B cell (primary cell): ENCODE data around the gene TSPAN17. TPM values are rescaled to one million over a fixed set of nuclear protein-coding genes. Genes with fewer than 3 reads are reported as not detected.

Source experiments
- ATAC-seq: fragments of 200-7000 bp; cut with Tn5 transposase; one replicate; pipeline ENCODE4 v1.10.0; 2021; ENCODE audit warnings: low read depth, mild to moderate bottlenecking, moderate number of reproducible peaks, moderate library complexity
- CTCF ChIA-PET: fragments of 350-600 bp; sonication (Branson Sonifier 250); formaldehyde crosslinking; loops from one replicate; lab custom pipeline; 2021; ENCODE audit warnings: antibody characterized with exemption, inconsistent platforms; lab: Charles Lee
- POLR2A ChIA-PET: fragments of 350-600 bp; sonication (Branson Sonifier 250); formaldehyde crosslinking; loops from one replicate; lab custom pipeline; 2021; ENCODE audit warnings: antibody characterized with exemption; lab: Charles Lee
- DNase-seq: peaks from one replicate; pipeline ENCODE4 v3.0.0; 2013
- H2AFZ ChIP-seq: 2 replicates; pipeline ENCODE4 v1.6.1; 2012; ENCODE audit warnings: mild to moderate bottlenecking, low read depth, low read length; ENCODE audit not compliant: insufficient read depth, poor library complexity, severe bottlenecking
- H3K27ac ChIP-seq, 2 donors: 1 replicate in 1 of 2; 2 replicates in 1 of 2; pipeline ENCODE4 v1.5.1; 2012 to 2013; ENCODE audit warnings: low read length in 2 of 2, mild to moderate bottlenecking in 2 of 2, moderate library complexity in 1 of 2
- H3K27me3 ChIP-seq, 4 experiments: fragments of 200-600 bp in 1 of 4; sonication (generic) in 1 of 4; replicated peaks in 1 of 4; 1 replicate in 2 of 4; 2 replicates in 2 of 4; pipeline versions ENCODE4 v1.6.1 to v1.7.0; 2013 to 2016; ENCODE audit warnings: low read length in 3 of 4, mild to moderate bottlenecking in 2 of 4, mixed read lengths in 1 of 4, moderate library complexity in 1 of 4; ENCODE audit not compliant: insufficient read depth in 4 of 4, control insufficient read depth in 3 of 4; ENCODE audit errors: control extremely low read depth in 1 of 4
- H3K36me3 ChIP-seq, 2 experiments: replicated peaks in 1 of 2; 1 replicate in 1 of 2; 2 replicates in 1 of 2; pipeline versions ENCODE4 v1.6.1 to v1.7.1; 2013; ENCODE audit warnings: low read length in 1 of 2; ENCODE audit not compliant: insufficient read depth in 2 of 2, control insufficient read depth in 1 of 2; ENCODE audit errors: control extremely low read depth in 1 of 2, extremely low read depth in 1 of 2
- H3K4me1 ChIP-seq, 2 donors: fragments of 200-600 bp in 1 of 2; sonication (generic) in 1 of 2; 1 replicate in 1 of 2; 2 replicates in 1 of 2; pipeline versions ENCODE4 v1.5.1 to v1.6.1; 2013 to 2017; ENCODE audit warnings: low read length in 2 of 2; ENCODE audit not compliant: control insufficient read depth in 2 of 2, insufficient read depth in 2 of 2
- H3K4me2 ChIP-seq: replicated peaks from 2 replicates; pipeline ENCODE3; 2012; ENCODE audit warnings: mild to moderate bottlenecking, low read depth, low read length; ENCODE audit not compliant: poor library complexity, severe bottlenecking
- H3K4me3 ChIP-seq, 5 experiments: fragments of 200-600 bp in 1 of 5; sonication (generic) in 1 of 5; 1 replicate in 3 of 5; 2 replicates in 2 of 5; pipeline versions ENCODE4 v1.5.1 to v1.7.0; 2011 to 2016; ENCODE audit warnings: low read length in 4 of 5, mild to moderate bottlenecking in 4 of 5, low read depth in 2 of 5, control low read depth in 1 of 5, moderate library complexity in 1 of 5; ENCODE audit not compliant: insufficient read depth in 1 of 5; ENCODE audit errors: control extremely low read depth in 1 of 5, extremely low read depth in 1 of 5
- H3K79me2 ChIP-seq: fragments of 200-600 bp; sonication (generic); one replicate; pipeline ENCODE4 v1.6.0; 2016; ENCODE audit warnings: low read length; ENCODE audit not compliant: control insufficient read depth, insufficient read depth
- H3K9ac ChIP-seq: fragments of 200-600 bp; sonication (generic); 2 replicates; pipeline ENCODE4 v1.6.1; 2017; ENCODE audit warnings: mild to moderate bottlenecking, low read length, moderate library complexity
- H3K9me3 ChIP-seq, 3 donors: one replicate each; pipeline versions ENCODE4 v1.6.1 to v1.7.1; 2013; ENCODE audit warnings: low read length in 2 of 3; ENCODE audit not compliant: control insufficient read depth in 2 of 3, insufficient read depth in 1 of 3; ENCODE audit errors: control extremely low read depth in 1 of 3
- H4K20me1 ChIP-seq: 2 replicates; pipeline ENCODE4 v1.6.0; 2012; ENCODE audit warnings: mild to moderate bottlenecking, low read length; ENCODE audit not compliant: insufficient read depth, control insufficient read depth, poor library complexity, severe bottlenecking
- H3K27ac Mint-ChIP-seq: one replicate; pipeline ENCODE4 v1.8.0; 2021; ENCODE audit warnings: mixed read lengths
- H3K27me3 Mint-ChIP-seq: one replicate; pipeline ENCODE4 v1.8.0; 2021; ENCODE audit warnings: mixed read lengths
- H3K4me1 Mint-ChIP-seq: one replicate; pipeline ENCODE4 v1.8.0; 2021; ENCODE audit warnings: mixed read lengths
- H3K4me3 Mint-ChIP-seq: one replicate; pipeline ENCODE4 v1.8.0; 2021; ENCODE audit warnings: mixed read lengths
- H3K9me3 Mint-ChIP-seq: one replicate; pipeline ENCODE4 v1.8.0; 2022; ENCODE audit warnings: mixed read lengths; ENCODE audit not compliant: insufficient read depth
- CTCF ChIP-seq: fragments of 200-600 bp; IDR thresholded peaks from one replicate; pipeline ENCODE4 v1.8.0; 2022; ENCODE audit warnings: antibody characterized with exemption, mild to moderate bottlenecking
- EZH2 ChIP-seq: IDR thresholded peaks from 2 replicates; pipeline ENCODE4 v1.6.1; 2012; ENCODE audit warnings: borderline replicate concordance, low read depth, mild to moderate bottlenecking, moderate library complexity, low read length; ENCODE audit not compliant: insufficient read depth, poor library complexity, severe bottlenecking
- WGBS: methylation state at CpG from one replicate; pipeline ENCODE4 v1.1.5; 2013; ENCODE audit warnings: missing lambda C conversion rate; ENCODE audit not compliant: insufficient coverage; 5-methylcytosine and 5-hydroxymethylcytosine counted together
- intact Hi-C: fragments of 100-400 bp; cut with micrococcal nuclease; formaldehyde crosslinking; loops from one replicate; pipeline ENCODE4 v1.10.0; 2022
- polyA plus RNA-seq: library from polyadenylated mRNA; depleted of rRNA; stranded (reverse); fragments of >200 nt; gene quantifications from 2 replicates; pipeline ENCODE4 v1.2.3, GENCODE V29; 2012
- total RNA-seq, 2 donors: library from RNA; stranded (reverse); fragments of 120-200 nt in 1 of 2; gene quantifications; 1 replicate in 1 of 2; 2 replicates in 1 of 2; pipeline versions ENCODE4 v1.2.3 to v1.2.4, GENCODE V29; 2013 to 2022

The TSPAN17 gene
- total and polyA plus RNA-seq, 2 donors (not counting 1 experiment from before 2014, with no cell fraction given): 20.5 to 21.0 TPM

GRCh38 chr5:176658817-176659511 lies 11.7 kb downstream of the TSPAN17 start:
- 37% methylated on average over 5 of the region's 11 CpGs for WGBS
- H2AFZ ChIP-seq: peak overlapping the region; percentile 69
- TF ChIP-seq CTCF: no peak
- no peak for TF ChIP-seq EZH2
- peak overlapping the region; percentile 58 for H3K9ac ChIP-seq
- H4K20me1 ChIP-seq: no peaks in the 10 kb centered on the region
- H3K4me2 ChIP-seq: peak overlapping the region; percentile 69
- no peaks in the 10 kb centered on the region for H3K9me3 ChIP-seq
- no peaks in the 10 kb centered on the region for H3K9me3 Mint-ChIP-seq
- ChIA-PET CTCF (interaction anchor here (1.2 to 5.6 kb wide), 11 partner anchors 9 to 453 kb away, joined by 3 to 78 read pairs (median 10); partner anchors contain the start of genes CLTB, EIF4E1B, SNCB and TSPAN17), POLR2A (interaction anchor here (1.2 kb wide), 1 partner anchor 12 kb away, joined by 3 read pairs; no protein-coding TSS in a partner anchor)
- H3K36me3 ChIP-seq: peaks cover 0 to 12% of the 10 kb centered on the region in 2 experiments
- ATAC-seq: no peak
- H3K79me2 ChIP-seq: no peaks in the 10 kb centered on the region
- H3K27ac ChIP-seq: peak overlapping the region; percentile 13 to 56
- peak overlapping the region; percentile 85 for H3K4me3 Mint-ChIP-seq
- H3K27me3 Mint-ChIP-seq: peaks cover 9% of the 10 kb centered on the region
- peaks cover 35% of the 10 kb centered on the region for H3K4me1 Mint-ChIP-seq
- DNase-seq: peak; percentile 60
- peak overlapping the region in 4 of 5 experiments; percentile 12 to 56 (median 34) for H3K4me3 ChIP-seq
- H3K27me3 ChIP-seq: peaks cover 0 to 9% (median 0%) of the 10 kb centered on the region in 4 experiments
- intact Hi-C loops: loop anchor here (2.0 kb wide), 1 partner anchor 300 kb away; no protein-coding TSS in a partner anchor
- peaks cover 25 to 33% of the 10 kb centered on the region in 2 donors for H3K4me1 ChIP-seq
- peak overlapping the region; percentile 85 for H3K27ac Mint-ChIP-seq

GRCh38 chr5:176659512-176659839 lies 12.2 kb downstream of the TSPAN17 start:
- ATAC-seq (no peak), DNase-seq (no peak)
- peak overlapping the region; percentile 69 for H2AFZ ChIP-seq
- Mint-ChIP-seq H3K9me3 (no peaks in the 10 kb centered on the region), H3K4me3 (peak overlapping the region; percentile 85), H3K4me1 (peaks cover 32% of the 10 kb centered on the region), H3K27me3 (peaks cover 14% of the 10 kb centered on the region), H3K27ac (peak overlapping the region; percentile 85)
- no peaks in the 10 kb centered on the region for H3K9me3 ChIP-seq
- H3K27ac ChIP-seq: peak overlapping the region in 1 of 2 donors; percentile 56
- H3K4me1 ChIP-seq: peaks cover 25 to 30% of the 10 kb centered on the region in 2 donors
- no peak overlapping the region for H3K4me3 ChIP-seq
- H3K9ac ChIP-seq: no peak overlapping the region
- no peak for TF ChIP-seq CTCF
- H4K20me1 ChIP-seq: no peaks in the 10 kb centered on the region
- ChIA-PET CTCF (interaction anchor here (1.2 to 5.6 kb wide), 10 partner anchors 9 to 453 kb away, joined by 3 to 78 read pairs (median 17); partner anchors contain the start of genes CLTB, EIF4E1B, FAF2 and SNCB), POLR2A (no interaction called here)
- intact Hi-C loops: loop anchor here (2.0 kb wide), 1 partner anchor 299 kb away; no protein-coding TSS in a partner anchor
- 79% methylated on average over 6 of the region's 7 CpGs for WGBS
- H3K36me3 ChIP-seq: peaks cover 0 to 12% of the 10 kb centered on the region in 2 experiments
- H3K79me2 ChIP-seq: no peaks in the 10 kb centered on the region
- peak overlapping the region; percentile 69 for H3K4me2 ChIP-seq
- H3K27me3 ChIP-seq: peaks cover 0 to 14% (median 2%) of the 10 kb centered on the region in 4 experiments
